Stimulated activated CD4-positive, alpha-beta T cell treated with anti-CD3 and anti-CD28 coated beads, Interleukin-4, amount 100 ng/mL, for 4 hours (primary cell): ENCODE measurements around the gene TBL1X.

Source experiments
- DNase-seq, 2 experiments: peaks; one replicate each; pipeline ENCODE4 v3.0.0-alpha.2; 2020

The TBL1X gene

DNA sequence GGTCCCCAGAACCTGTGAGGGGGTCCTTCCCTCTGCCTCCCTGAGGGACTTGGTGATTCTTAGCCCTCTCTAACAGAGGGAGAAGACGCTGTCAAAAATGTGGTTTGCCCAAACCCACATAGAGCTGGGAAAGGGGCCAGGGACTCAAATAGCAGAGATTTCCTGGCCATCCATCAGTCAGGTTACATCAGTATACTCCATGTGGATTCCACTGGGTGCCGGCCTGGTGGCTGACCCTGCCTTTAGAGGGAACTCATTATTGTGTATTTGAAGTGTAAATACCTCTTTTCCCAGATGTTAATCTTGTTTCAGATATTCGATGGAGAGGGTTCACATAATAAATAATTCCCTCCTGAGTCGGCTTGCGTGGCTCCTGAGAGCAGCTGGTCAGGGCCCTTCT is 130.3 kb downstream of the TBL1X start:
- DNase-seq: no peak

DNA sequence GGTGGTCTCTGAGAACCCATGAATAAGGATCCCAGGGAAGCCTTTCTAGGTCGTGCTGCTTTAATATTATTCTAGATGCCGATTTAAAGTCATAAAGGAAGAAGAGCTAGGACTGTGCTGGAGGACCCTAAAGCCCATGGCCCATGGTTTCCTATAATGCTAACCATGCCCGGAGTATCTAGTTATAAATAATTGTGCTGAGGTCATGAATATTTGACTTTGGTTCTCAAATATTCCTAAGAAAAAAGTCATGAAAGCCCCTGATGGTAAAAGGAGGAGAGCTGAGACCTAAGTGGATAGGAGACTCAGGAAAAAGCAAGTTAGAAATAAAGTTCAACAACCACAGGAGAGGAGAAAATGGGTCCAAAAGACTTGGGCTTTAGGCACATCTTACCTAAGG is 132.0 kb downstream of the TBL1X start:
- no peak for DNase-seq

DNA sequence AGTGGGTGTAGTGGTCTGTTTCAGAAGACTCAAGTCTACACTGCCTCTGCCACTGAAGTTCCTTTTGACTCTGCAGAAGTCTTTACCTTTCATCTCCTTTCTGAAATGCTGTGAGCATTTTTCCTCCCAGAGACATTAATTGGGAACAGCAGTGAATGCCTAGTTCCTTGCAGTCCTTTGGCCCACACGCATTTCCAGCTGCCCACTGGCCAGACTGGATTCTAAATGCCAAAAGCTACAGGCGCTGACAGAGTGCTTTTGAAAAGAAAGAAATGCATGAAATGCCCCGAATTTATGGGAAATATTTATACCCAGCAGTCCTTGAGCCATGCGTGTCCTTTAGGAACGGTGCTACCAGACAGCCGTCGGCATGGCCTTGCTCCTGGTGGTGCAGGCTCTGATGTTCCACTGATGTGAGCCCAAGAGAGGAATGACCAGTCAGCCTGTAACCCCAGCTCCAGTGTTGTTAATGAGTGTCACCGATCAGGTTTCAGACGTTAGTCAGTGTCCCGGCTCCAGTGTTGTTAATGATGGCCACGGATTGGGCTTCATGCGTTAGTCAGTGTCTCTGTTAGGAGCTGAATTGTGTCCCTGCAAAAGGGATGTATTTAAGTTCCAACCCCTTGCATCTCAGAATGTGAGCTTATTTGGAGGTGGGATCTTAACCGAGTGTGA is 132.6 kb downstream of the TBL1X start:
- DNase-seq: no peak

DNA sequence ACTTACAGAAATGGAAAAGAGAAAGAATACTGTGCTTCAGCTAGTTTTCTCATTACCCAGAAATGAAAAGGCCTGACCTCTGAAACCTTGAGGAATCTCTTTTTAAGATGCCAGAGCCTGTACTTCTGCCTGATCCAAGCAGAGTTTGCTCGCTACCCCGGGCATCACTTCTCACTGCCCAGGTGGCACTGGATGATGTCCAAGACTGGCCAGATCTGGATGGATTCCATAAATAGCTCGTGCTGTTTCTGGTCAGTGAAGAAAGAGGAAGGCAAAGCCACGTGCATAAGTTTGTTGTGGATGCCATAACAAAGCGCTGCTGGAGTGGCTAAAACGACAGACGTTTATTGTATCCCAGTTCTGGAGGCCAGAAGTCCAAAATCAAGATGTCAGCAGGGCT is 133.5 kb downstream of the TBL1X start:
- DNase-seq: no peak

DNA sequence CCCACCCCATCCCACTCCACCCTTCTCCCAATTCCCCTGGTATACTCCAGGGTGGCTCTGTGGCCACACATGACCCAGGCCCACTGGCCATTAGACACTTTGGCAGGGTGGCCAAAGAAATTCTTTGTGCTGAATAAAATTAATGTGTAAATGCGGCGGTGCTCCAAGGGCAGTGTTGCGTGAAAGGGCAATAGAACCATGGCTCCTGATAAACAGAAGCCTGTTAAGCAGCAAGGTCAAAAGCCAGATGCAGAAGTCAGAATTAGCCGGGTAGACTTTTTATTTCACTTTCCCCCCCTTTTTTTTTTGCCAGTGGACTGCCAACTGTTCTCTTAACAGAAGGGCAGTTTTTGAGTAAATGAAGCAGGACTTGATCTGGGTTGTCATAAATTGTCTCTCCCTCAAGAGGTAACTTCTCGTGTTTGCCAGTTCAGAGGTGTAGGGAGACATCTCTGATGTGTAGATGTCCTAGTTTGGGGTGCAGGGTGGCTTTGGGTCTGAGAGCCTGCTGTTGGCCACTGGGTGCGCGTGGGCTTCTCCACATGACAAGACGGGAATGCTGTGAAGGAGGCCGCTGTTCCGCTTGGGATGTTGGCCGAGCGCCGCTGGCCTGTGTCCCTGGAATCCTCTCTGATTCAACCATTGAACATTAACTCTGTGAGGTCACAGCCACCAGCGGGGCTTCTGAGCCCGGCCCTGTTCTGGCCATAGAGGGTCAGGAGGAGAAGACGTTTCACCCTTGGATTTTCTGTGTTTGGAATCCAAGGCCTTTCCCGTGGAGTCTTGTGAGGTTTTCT is 139.5 kb downstream of the TBL1X start:
- DNase-seq: no peak

DNA sequence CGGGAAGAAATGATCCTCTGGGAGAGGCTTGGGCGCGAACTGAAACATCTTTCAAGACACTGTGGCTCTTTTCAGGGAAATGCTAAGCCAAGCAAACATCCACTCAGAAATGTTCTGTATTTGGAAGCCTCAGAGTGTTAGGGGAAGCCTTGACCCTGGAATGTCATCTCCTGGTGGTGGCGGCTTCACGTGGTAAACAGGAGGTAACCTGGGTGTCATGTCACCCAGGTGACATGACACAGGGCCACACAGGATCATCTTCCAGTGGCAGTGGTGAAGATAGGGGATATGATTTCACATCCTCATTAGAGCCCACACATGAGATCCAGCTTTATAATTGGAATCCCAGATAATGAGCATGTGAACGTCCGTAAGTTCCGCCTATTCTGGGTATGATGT is 140.0 kb downstream of the TBL1X start:
- no peak for DNase-seq

DNA sequence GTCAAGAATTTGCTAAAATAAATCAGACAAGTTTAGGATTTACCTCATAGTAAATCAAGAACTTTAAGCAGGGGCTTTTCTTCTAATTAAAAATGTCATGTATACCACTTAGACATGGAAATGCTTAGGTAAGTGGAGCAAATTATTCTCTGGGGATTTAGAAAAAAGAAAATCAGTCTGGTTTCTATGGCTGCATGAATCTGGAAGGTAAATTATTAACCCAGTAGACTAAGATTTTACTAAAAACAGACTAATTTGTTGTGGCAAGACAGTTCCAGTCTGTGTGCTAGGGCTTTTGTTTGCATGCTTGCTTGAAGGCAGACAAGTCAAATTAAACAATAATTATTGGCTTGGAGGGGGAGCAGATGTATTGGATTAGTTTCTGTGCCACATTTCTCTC is 140.6 kb downstream of the TBL1X start:
- no peak for DNase-seq

DNA sequence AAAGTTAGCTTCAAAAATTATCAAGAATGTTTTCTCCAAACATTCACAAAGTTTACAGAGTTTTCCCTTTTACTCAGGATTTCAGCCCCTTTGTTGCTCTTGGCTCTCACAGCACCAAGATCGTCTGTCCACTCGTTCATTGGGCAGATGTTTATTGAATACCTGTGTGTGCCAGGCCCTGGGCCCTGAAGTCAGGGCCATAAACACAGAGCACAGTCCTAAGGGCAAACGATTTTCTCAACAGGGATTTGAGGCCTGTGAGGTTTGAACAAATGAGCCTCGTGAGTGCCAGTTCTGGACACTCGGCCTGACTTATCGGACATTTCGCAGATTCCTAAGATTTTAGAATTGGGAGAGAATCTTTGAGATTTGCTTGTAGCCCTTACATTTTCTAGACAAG is 142.1 kb downstream of the TBL1X start:
- no peak for DNase-seq

DNA sequence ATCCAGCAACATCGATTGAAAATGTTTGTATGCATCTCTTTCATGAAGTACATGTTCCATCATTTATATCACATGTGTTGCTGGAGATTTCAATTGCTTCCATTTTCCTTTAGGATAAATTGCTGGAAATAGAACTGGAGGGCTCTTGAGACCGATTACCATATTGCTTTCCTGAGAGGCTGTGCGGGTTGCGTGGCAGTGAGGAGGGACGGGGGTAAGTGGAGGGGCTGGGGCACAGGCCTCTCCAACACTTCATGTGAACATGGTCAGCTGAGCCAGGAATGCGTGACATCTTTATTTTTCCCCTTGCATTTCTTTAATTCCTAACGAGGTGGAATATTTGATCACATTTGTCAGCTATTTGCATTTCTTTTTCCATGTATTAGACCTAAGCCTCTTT is 144.6 kb downstream of the TBL1X start:
- no peak for DNase-seq

DNA sequence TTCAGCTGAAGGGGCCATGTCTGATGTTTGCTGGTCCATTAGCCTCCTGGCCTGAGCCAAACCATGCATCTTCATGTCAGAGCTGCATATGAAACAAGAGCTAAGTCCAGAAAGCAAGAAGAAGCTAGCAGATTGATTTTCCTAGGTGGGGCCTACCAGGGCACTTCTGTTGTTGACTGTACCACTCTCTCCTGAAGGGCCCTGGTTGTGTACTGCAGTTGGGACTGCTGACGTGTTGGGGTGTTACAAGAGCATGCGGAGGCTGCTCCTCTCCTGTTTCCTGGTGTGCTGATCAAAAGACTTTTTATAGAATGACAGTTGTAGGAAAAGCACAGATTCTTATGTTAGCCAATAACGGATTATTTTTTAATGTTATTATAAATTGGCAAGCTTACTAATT is 145.1 kb downstream of the TBL1X start:
- no peak for DNase-seq

DNA sequence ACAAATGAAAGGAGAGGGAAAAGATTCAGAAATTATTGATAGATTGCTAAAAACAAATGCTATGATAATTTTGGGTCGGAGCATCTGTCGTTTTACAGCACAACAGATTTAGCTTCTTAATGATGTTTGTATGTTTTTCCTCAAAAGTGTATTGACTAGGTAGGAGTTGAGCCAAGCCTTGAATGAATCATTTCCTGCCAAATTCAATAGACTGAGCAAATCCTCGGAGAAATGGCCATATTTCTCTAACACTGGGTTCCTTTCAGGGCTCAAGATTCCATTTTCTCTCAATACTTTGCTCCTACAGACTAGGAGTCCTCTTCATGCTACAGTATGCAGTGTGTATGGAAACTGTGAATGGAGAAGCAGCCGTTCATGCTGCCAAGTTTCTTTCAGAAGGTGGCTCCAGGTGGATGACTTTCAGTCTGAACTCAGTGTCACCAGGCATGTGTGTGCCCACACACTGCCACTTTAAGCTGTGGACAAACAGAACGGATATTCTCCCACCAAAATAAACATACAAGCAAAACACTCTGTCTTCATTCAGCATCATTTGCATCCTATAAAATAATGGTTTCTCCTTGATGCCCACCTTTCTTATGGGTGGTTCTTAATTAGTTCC is 146.0 kb downstream of the TBL1X start:
- no peak for DNase-seq

DNA sequence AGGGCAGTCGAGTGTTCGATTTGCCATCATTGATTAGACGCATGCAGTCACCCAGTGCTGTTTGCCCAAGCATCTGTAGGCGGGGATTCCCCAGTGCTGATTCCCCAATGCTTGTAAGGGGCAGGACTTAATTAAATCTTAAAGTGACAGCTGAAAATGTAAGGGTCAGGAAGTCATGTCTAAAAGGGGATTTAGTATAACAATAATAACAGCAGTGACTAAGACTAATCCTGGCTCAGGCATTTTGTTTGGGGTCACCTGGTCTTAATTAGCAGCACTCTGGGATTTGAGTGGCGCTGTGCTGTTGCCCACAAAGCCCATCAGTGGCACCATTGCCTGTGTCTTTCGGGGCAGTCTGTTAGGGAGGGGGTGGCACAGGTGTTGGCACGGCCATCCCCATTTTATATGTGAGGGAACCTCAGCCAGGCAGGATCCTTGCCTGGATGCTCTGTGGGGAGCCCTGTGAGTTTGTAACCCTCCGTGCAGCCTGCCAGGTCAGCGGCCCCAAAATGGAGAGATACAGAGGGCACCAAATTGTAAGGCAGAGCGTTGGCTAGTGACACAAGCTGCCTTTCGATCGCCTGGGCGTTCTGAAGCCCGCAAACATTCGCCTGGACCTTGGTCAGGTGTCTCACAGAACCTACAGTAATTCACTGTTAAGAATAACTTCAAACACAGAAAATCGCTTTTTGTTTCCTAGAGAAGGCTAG is 146.7 kb downstream of the TBL1X start:
- no peak for DNase-seq

DNA sequence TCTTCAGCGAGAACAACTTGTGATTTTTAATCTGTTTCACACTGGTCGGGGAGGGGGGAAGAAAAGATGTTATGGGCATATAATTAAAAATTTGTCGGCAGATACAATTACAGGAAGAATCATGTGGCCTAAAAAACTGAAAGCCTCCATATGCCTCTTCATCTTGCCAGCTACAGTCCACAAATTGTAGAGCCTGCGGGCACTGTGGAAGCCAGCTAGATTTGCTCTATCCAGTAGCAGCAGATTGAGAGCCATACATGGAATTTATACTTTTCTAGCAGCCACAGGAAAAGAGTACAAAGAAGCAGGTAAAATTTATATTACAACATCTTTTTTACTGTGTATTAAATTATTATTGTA is 147.3 kb downstream of the TBL1X start:
- no peak for DNase-seq

DNA sequence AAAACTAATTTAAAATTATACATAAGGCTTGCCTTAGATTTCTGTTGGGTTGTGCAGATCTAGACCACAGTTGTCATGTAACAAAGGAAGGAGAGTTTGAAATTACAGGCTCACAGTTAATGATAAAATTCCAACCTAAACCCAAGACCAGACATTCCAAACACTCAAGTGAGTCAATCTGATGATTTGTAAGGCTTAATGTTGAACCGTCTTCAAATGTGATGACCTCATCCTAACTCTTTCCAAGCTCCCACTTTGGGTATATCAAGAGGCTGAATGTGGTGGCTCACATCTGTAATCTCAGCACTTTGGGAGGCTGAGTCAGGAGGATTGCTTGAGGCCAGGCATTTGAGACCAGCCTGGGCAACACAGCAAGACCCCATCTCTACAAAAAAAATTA is 149.2 kb downstream of the TBL1X start:
- no peak for DNase-seq

DNA sequence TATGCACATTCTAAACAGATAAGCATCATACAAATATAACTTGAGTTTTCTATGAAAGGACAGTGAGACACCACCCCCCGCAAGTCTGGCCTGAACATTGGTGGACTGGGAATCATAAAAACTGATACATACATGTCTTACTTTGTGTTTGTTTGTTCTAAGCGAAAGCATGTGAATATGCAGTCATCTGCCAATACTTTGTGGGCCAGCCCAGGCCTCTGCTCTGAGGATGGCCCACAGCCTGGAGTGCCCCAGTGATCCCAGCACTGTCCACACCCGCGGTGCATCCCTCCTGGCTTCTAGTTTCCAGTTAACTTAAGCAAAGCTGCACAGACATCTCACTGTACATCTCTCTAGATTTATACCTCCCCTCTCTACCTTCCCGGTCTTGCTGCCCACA is 154.3 kb downstream of the TBL1X start:
- DNase-seq: no peak

DNA sequence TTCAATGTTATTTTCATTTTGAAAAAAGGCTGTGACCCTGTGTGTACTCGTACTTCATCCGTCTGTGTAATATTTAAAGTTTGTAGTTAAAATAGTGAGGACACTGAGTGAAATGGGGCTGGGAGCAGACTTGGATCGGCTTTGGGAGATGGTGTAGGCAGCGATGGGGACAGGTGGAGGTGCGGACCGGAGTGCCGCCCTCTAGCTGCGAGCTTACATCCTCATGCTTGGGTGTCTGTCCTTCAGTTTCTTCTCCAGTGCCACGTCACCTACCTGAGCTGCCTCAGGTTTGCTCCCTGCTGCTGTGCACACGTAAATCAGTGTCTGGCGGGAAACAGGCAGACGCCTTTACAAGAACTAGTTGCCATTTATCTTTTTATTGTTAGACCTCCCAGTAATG is 154.7 kb downstream of the TBL1X start:
- no peak for DNase-seq

DNA sequence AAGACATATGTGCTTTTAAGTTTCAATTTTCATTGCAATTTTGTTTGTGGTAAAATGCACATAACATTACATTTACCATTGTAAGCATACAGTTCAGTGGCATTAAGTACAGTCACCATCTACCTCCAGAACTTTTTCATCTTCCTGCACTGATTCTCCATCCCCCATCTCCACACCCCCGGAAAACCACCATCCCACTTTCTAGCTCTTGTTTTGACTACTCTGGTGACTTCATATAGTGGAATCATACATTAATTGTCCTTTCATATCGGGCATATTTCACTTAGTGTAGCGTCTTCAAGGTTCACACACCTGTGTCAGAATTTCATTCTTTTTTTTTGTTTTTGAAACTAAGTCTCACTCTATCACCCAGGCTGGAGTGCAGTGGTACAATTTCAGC is 157.3 kb downstream of the TBL1X start:
- DNase-seq: no peak

DNA sequence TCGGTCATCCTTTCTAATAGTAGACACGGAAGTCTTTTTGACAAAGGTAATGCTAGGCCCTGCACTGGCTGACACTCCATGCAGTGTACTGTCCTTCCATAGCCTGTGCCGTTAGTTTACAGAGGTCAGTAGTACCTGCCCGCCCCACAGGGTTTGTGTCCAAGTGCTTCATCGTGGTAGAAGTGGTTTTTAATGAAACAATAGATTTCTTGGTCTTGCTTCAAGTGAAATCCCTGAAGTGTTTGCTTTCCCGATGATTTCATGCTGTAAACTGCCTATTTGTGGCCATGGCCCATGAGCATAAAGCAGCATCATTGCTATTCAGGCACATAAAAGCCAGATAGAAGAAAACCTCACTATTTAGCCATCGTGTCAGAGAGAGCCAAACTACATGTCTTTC is 161.5 kb downstream of the TBL1X start:
- no peak for DNase-seq

DNA sequence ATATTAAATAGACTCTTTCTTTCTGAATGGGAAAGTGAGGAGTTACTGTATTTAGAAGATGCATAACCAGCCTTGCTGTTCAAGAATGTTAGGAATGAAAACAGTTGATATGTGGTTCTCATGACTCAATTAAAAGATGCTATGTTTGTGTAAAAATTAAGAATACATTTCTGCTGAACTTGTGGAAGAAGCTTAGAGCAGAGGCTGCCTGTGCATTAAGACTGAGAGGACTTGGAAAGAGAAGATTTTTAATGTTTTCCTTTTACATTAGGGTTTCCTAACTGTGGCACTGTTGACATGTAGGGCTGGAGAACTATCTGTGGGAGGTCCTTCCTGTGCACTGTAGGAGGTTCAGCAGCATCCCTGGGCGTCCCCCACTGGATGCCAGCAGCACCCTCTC is 163.1 kb downstream of the TBL1X start:
- DNase-seq: no peak

DNA sequence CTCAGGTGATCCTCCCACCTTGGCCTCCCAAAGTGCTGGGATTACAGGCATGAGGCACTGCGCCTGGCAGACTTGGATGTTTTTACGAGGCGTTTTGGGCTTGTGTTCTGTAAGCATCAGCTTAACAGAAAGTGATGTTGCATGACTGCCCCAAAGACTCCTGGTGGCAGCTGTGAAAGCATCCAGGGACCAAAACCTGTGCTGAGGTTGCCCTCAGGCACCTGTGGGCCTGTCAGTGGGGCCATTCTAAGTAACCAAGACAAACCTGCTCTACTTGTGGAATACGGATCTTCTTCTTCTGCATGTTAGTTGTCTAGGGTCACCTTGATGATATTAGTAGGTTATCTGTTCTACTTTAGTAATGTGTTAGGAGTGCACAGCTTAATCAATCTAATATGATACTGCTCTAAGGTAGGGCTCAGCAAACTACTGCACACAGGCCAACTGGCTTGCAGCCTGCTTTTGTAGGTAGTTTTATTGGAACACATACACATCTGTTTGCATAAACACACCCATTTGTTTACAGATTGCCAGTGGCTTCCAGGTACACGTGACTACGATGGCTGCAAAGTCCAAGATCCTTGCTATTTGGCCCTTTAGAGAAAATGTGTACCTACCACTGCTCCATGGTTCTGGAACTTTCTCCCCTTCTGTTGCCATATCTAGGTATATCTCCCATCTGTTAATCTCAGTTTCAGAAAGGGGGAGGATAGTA is 164.1 kb downstream of the TBL1X start:
- DNase-seq: no peak

DNA sequence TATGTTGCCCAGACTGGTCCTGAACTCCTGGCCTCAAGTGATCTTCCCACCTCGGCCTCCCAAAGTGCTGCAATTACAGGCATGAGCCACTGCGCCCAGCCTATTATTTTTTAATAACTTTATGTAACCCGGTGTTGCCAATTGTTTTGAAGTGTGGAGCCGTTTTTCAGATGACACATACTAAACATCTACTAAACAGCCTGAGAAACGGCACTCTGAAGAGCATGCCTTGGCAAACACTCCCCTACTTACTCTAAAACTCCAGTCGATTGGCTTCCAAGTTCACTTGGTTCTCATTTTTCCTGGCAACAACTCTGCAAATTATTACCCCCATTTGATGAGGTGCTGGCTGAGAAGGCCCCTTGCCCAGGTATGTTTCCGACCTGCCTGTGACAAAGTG is 169.7 kb downstream of the TBL1X start:
- DNase-seq: no peak

DNA sequence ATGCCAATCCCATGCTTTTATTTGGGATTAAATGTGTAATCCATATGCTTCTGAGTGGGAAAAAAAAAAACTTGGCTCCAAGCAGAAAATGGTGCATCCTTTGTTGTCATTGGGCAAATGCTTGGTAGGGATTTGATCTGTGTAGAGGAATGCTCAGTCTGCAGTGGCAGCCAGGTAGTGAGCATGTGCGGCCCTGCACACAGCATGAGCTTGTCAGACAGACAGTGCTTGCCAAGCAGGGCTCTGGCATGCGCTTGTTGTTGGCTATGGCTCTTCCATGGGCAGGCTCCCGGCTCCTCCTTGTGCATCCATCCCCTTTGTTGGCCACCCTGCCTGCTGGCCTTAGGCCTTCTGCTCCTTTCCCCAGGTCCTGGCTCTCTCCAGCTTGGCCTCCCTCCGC is 170.5 kb downstream of the TBL1X start:
- DNase-seq: no peak

DNA sequence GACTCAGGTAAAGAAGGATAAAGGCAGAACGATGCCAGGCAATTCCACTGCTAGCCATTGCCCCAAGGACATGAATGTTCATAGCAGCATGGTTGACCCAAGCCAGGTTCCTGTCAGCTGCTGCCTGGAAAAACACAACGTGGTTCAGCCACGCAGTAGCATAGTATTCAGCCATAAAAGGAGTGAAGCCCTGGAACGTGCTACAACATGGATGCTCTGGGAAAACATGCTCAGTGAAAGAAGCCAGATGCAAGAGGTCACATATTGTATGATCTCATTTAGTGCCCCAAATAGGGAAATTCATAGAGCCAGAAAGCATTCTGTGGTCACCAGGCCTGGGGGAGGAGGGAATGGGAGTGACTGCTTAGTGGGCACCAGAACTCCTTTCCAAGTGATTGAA is 170.9 kb downstream of the TBL1X start:
- no peak for DNase-seq
